Panc1 (cell line): Measurements from ENCODE around the gene ZC3HAV1. TPM values are rescaled to one million over a fixed set of nuclear protein-coding genes. Genes with fewer than 3 reads are reported as not detected.

Experiments
- ATAC-seq: fragments of 200-7000 bp; cut with Tn5 transposase; 2 replicates; pipeline ENCODE4 v1.9.1; 2020; ENCODE audit warnings: mild to moderate bottlenecking, moderate library complexity
- BruUV-seq: library from RNA; stranded (reverse); fragments of 400-500 nt; replicated peaks from 2 replicates; lab custom pipeline; 2021; lab: Mats Ljungman, UMichigan
- CTCF ChIA-PET: fragments of 300-600 bp; sonication (Branson Sonifier 250); formaldehyde crosslinking; loops from one replicate; lab custom pipeline; 2022; ENCODE audit warnings: antibody characterized with exemption; lab: Charles Lee
- POLR2A ChIA-PET: fragments of 300-600 bp; sonication (Branson Sonifier 250); formaldehyde crosslinking; loops from one replicate; lab custom pipeline; 2022; ENCODE audit warnings: antibody characterized with exemption; lab: Charles Lee
- DNase-seq: peaks from one replicate; pipeline ENCODE4 v3.0.0-alpha.2; 2010; ENCODE audit warnings: low read depth, low spot score
- H3K27ac ChIP-seq: 2 replicates; pipeline ENCODE4 v1.5.1; 2011; ENCODE audit warnings: mild to moderate bottlenecking, low read length, inconsistent platforms
- H3K27me3 ChIP-seq: fragments of 200-500 bp; sonication (Bioruptor generic); 2 replicates; pipeline ENCODE4 v1.6.0; 2014; ENCODE audit warnings: low read length, inconsistent platforms; ENCODE audit not compliant: control insufficient read depth, insufficient read depth
- H3K36me3 ChIP-seq: fragments of 200-500 bp; sonication (Bioruptor generic); 2 replicates; pipeline ENCODE4 v1.5.1; 2014; ENCODE audit warnings: inconsistent platforms, mild to moderate bottlenecking, low read length, moderate library complexity; ENCODE audit not compliant: control insufficient read depth, insufficient read depth
- H3K4me1 ChIP-seq: 2 replicates; pipeline ENCODE4 v1.5.1; 2011; ENCODE audit warnings: inconsistent platforms, mild to moderate bottlenecking, low read length, moderate library complexity; ENCODE audit not compliant: control insufficient read depth, insufficient read depth
- H3K4me3 ChIP-seq, 2 experiments: 2 replicates each; pipeline ENCODE4 v1.5.1; 2011 to 2012; ENCODE audit warnings: low read depth in 2 of 2, low read length in 2 of 2, mild to moderate bottlenecking in 2 of 2, inconsistent platforms in 1 of 2, moderate library complexity in 1 of 2
- H3K9me3 ChIP-seq: fragments of 200-500 bp; sonication (Bioruptor generic); 2 replicates; pipeline ENCODE4 v1.5.1; 2014; ENCODE audit warnings: low read depth, mild to moderate bottlenecking, inconsistent platforms, low read length, moderate library complexity; ENCODE audit not compliant: control insufficient read depth, insufficient read depth
- CTCF ChIP-seq: fragments of 450-650 bp; IDR thresholded peaks from 2 replicates; pipeline ENCODE4 v1.5.1; 2017; ENCODE audit warnings: mild to moderate bottlenecking
- POLR2AphosphoS5 ChIP-seq: IDR thresholded peaks from 2 replicates; pipeline ENCODE4 v1.6.1; 2012; ENCODE audit warnings: mild to moderate bottlenecking, low read depth, low read length, moderate library complexity
- REST ChIP-seq, 2 experiments: IDR thresholded peaks; 2 replicates each; pipeline ENCODE4 v1.6.1; 2011 to 2012; ENCODE audit warnings: low read depth in 2 of 2, control low read depth in 1 of 2, low read length in 1 of 2, mild to moderate bottlenecking in 1 of 2, moderate library complexity in 1 of 2; ENCODE audit not compliant: insufficient read depth in 1 of 2
- SIN3A ChIP-seq: IDR thresholded peaks from 2 replicates; pipeline ENCODE4 v1.6.1; 2012; ENCODE audit warnings: low read depth, mild to moderate bottlenecking, low read length, moderate library complexity, borderline replicate concordance; ENCODE audit not compliant: insufficient read depth
- TCF7L2 ChIP-seq: IDR thresholded peaks from 2 replicates; pipeline ENCODE4 v1.6.1; 2011; ENCODE audit warnings: mild to moderate bottlenecking, low read depth, low read length, inconsistent platforms
- in situ Hi-C: cut with HindIII; loops from 2 replicates; pipeline ENCODE4 v1.10.0; 2016; ENCODE audit warnings: low sequenced_read_pairs, low pct_unique_long_range_greater_than_20kb
- intact Hi-C: fragments of 100-400 bp; cut with micrococcal nuclease; formaldehyde crosslinking; loops from one replicate; pipeline ENCODE4 v1.10.0; 2022; ENCODE audit not compliant: unreplicated experiment
- total RNA-seq: library from RNA; stranded (reverse); gene quantifications from one replicate; pipeline ENCODE4 v1.2.1, GENCODE V29; 2021; ENCODE audit not compliant: unreplicated experiment

Gene ZC3HAV1
- total RNA-seq, 1 experiment from 2014 or later = 47.1 TPM

DNA sequence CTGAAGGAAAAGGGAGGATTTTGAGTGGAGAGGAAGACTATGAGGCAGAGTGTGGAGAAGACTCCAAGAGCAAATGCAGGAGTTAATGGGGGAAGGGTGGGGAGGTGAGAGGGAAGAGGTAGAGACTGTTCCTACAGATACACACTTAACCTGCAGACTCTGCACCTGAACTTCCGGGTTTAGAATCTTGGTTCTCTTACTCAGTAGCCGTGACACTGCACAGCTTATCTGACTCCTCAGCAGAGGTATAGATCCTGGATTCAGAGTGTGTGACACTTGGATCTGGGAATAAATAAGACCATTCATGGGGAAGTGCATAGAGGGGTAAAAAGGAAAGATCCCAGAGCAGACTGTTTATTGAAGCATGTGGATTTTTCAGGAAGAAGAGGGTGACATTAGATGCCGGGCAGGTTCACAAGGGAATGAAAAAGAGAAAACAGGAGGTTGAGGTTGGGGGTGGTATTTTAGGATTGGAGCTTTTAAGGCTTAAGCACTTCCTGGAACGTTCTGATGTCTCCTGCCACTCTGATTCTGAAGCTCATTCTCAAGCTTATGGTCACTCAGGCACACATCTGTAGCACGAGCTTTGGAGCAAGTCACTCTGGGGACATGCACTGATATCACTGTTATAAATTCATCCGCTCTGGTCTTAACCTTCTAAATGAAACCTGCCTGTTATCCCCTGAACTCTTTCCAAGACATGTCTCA is 68.0 kb downstream of the ZC3HAV1 start:
- ChIA-PET CTCF (no interaction called here), POLR2A (no interaction called here)
- in situ Hi-C loops (no loop called here), intact Hi-C loops (no loop called here)
- Histone ChIP-seq H3K36me3 (peaks cover 8% of the 10 kb centered on the region), H3K9me3 (no peaks in the 10 kb centered on the region), H3K27me3 (no peaks in the 10 kb centered on the region), H3K4me1 (peaks cover 3% of the 10 kb centered on the region; the same call in 1 of the 2 replicates), H3K4me3 (no peak overlapping the region), H3K27ac (no peak overlapping the region)
- TF ChIP-seq POLR2AphosphoS5 (no peak), TCF7L2 (no peak), REST (IDR thresholded peaks at IDR 0.05; ENCODE audit: insufficient read depth in 1 of 2, low read depth in 2 of 2, low read length in 1 of 2) (no peak), SIN3A (no peak), CTCF (no peak)
- DNase-seq (no peak), ATAC-seq (peak; percentile 68)
- BruUV-seq = no TSS peak

DNA sequence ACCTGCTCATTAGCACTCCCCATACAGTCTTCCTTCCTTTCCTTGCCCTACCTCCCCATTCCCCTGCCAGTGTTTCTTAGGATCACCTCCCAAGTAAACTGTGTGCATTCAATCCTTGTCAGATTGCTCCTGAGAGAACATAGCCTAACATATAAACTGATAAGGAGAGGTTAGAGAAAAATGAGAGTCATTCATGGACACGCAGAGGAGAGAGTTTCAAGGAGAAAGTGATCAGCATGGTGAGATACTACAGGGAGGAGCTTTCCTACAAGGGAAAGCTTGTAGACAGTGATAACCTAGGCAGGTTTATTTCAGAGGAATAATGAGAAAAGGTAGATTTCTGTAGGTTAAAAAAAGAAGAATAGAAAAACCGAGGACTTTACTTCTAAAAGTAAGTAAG is 70.8 kb downstream of the ZC3HAV1 start:
- CTCF ChIA-PET = no interaction called here

More for the DNA sequence above, 70.8 kb downstream of the ZC3HAV1 start:
- H3K27me3 ChIP-seq = no peaks in the 10 kb centered on the region
- BruUV-seq = no TSS peak
- intact Hi-C loops (no loop called here), in situ Hi-C loops (no loop called here)
- DNase-seq = no peak
- H3K4me1 ChIP-seq = peaks cover 15% of the 10 kb centered on the region
- POLR2A ChIA-PET = interaction anchor here (0.6 kb wide), 1 partner anchor 13 kb away, joined by 8 read pairs; no protein-coding TSS in a partner anchor
- ATAC-seq = no peak
- TF ChIP-seq CTCF (no peak), POLR2AphosphoS5 (no peak), TCF7L2 (no peak)
- no peaks in the 10 kb centered on the region for H3K9me3 ChIP-seq
- peaks cover 1% of the 10 kb centered on the region; the same call in 1 of the 2 replicates for H3K36me3 ChIP-seq
- H3K27ac ChIP-seq = no peak overlapping the region
- H3K4me3 ChIP-seq = no peak overlapping the region
